ENCODE data around the gene OLFML2A.
"Not testable (repeated sequence)": the region's sequence is repeated elsewhere in the genome, so short reads cannot be mapped to it uniquely, and the experiment has no call there.

Gene OLFML2A

DNA sequence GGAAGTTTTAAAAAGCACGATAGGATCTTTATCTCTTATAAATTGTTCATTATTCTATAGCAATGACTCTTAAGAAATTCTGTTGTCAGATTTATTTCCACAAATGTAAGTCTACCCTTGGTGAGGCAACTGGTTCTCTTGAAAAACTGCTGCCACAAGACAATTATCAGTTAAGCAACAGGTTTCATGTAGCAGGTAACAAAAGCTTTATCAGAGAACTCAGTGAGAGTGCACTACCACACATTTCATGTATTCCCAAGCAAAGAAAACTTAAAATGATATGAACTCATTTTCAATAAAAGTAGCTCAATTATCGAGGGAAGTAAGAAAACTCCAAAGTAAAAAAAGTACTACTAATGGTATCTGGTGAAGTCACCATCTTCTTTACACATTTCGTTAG, 15.2 kb upstream of the OLFML2A start:
- DNase-seq = no peak

GRCh38 chr9:124762633-124763032, 14.3 kb upstream of the OLFML2A start:
- DNase-seq = no peak

DNA sequence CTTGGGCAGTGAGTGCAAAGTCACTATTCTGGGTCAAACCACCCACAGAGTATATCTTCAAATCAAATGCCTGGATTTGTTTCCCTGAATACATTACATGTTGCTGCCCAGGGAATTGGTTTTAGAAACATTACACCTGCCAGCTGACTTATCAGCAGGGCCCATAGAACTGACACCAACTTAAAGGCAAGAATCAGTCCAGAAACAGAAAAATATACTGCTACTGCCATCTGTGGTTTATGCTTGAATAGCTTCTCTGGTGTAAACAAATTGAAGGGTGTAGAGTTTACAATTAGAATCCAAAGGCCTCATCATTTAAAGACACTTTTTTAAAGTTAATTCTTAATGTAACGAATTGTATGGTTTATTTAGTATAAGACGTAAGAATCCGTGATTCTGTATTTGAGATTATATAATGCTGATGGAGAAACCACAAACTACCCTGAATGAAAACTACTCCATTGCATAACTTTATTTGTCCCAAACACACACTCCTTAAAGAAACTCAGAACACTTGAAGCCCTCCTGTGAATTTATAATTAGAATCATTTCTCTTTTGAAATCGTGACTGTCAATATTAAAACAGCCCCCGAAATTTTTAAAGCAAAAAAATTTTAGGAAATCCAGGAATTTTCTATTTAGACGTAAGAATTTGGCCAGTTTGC, 12.0 kb upstream of the OLFML2A start:
- DNase-seq = no peak

DNA sequence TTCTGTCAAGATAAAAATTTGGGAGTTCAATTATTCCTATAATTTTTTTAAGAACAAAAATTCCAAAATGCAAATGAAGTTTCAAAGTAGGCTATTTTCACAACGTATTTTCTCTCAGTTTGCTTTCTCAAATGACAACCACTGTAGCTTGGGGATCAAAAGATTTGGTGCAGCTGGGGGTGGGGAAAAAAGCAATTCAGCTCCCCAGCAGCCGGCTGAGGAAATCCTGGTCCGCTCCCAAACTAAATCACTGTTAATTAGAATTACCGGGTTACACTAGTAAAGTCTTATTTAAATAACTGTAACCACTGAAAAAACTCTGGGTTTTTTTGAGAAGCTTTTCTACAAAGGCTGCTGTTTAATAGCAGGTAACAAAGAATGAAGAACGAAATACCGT, 11.5 kb upstream of the OLFML2A start:
- no peak for DNase-seq

DNA sequence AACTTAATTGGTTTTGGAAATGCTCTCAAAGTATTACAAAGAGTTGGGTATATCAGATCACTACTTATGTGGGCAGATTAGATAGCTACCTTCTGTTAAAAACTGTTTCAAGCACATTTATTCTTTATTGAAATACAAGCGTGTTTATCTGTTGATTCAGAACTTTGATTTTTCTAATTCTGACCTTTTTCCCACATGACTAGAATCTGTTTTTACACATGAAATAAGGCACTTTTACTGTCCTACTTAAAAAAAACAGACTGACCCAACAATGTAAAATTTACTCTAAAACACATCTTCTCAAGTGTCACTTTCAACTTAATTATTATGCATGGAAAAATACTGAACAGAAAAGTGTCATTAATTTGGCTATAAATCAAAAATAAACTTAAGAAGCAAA, 10.6 kb upstream of the OLFML2A start:
- no peak for DNase-seq

GRCh38 chr9:124766815-124767554, 9.9 kb upstream of the OLFML2A start:
- no peak for DNase-seq

DNA sequence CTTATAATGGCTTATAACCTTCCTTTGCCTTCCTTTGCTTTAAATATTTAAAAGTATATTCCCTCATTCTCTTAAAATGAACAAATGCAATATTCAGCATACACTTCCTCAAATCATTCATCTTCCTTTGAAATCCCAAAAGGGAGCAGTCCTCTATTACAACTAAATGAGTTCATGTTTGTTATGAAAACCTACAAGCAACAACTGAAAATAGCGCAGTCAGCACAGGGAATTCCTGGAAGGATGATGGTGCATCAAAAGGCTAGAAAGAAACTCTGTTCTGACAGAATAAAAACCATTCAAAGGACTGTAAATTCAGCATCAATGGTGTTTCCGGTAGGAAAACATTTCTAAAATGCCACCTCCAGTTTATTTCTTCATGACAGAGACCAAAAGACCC, 9.1 kb upstream of the OLFML2A start:
- DNase-seq = no peak

- DNase-seq = no peak
These were observed 8.6 kb upstream of the OLFML2A start for GRCh38 chr9:124768334-124768733.

GRCh38 chr9:124768750-124769548, 8.0 kb upstream of the OLFML2A start:
- DNase-seq = no peak

GRCh38 chr9:124769549-124770358, 7.2 kb upstream of the OLFML2A start:
- DNase-seq = peak; percentile 70

- DNase-seq = no peak
These were observed 6.4 kb upstream of the OLFML2A start for GRCh38 chr9:124770359-124771020.

DNA sequence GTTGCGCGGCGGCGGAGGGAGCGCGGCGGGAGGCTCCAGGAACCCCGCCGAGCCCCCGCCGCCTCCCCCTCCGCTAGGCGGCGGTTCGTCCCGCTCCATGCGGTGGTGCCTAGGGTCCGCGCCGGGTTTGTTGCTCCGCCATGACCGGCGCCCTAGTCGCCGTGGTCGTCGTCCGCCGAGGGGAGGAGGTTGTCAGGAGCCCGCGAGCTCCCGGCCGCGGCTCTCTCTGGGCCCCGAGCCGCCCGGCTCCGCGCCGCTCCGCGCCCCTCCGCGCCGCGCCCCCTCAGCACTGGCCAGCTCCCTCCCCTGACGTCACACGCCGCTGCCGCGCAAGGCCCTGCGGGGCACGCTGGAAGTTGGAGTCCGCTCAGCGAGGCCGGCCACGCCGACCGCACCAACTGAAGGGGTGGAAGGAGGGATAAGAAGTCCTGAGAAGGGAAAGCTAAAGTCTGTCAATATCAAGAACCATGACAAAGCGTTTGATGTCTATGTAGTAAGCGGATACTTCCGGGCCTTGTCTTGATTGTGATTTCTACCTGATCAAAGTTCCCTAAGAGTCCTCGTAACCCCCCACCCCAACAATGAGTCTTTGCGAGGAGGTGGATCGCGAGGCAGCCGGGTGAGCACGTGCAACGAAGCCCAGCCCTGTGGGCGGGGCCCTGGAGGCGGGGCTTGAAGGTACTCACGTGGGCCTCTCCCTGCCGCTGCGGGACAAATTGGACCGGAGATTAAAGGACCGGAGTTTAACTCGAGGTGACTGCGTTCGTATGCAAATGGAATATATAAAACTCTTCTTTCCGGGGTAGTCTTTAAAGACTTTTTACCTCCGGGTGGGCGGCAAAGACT, 5.7 kb upstream of the OLFML2A start, which contains the start of gene NR6A1:
NR6A1 (minus strand) TSS at position 291 of the 846 bp plus-strand sequence.
- peak; percentile 96 for DNase-seq

- DNase-seq = peak; percentile 79
These were observed 4.9 kb upstream of the OLFML2A start for GRCh38 chr9:124771867-124772679.

DNA sequence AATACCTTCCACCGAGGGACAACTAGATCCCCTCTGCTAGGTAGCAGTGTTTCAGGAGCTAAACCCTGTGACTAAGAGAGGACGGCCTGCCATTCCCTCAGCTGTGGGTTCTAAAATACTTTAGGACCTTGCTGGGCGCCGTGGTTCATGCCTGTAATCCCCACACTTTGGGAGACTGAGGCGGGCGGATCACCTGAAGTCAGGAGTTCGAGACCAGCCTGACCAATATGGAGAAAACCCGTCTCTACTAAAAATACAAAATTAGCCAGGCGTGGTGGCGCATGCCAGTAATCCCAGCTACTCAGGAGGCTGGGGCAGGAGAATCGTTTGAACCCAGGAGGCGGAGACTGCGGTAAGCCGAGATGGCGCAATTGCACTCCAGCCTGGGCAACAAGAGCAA, 4.1 kb upstream of the OLFML2A start:
- DNase-seq = not testable (repeated sequence)

DNA sequence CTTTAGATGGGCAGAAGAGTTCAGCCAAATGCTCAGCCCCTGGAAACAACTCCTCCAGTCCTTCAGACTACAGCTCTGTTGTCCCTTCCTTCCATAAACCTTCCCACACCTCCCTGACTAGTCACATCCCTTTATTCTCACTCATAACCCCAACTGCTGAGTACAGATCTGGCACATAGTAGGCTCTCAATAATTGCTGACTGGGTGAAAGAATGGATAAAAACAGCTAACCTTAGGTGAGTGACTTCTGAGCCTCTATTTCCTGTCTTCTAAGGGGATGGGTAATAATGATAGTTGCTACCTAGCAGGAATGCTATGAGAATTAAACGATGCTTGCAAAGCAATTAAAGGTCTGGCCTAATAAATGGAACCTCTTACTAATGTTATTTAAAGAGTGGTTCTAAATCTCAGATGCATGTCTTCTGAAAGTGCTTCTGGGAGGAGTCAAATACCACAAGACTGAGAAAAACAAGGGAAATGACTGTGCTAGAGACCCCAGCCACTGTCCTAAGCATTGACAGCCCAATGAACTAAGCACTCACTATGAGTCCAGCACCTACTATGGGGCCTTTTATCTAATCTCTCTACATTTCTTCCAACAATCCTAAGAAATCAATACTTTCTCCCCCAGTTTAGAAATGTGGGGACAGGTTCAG, 3.3 kb upstream of the OLFML2A start:
- DNase-seq = no peak

GRCh38 chr9:124774129-124774978, 2.6 kb upstream of the OLFML2A start:
- DNase-seq = peak; percentile 93

- DNase-seq = no peak
These were observed 347 bp upstream of the OLFML2A start for GRCh38 chr9:124776618-124776953.

DNA sequence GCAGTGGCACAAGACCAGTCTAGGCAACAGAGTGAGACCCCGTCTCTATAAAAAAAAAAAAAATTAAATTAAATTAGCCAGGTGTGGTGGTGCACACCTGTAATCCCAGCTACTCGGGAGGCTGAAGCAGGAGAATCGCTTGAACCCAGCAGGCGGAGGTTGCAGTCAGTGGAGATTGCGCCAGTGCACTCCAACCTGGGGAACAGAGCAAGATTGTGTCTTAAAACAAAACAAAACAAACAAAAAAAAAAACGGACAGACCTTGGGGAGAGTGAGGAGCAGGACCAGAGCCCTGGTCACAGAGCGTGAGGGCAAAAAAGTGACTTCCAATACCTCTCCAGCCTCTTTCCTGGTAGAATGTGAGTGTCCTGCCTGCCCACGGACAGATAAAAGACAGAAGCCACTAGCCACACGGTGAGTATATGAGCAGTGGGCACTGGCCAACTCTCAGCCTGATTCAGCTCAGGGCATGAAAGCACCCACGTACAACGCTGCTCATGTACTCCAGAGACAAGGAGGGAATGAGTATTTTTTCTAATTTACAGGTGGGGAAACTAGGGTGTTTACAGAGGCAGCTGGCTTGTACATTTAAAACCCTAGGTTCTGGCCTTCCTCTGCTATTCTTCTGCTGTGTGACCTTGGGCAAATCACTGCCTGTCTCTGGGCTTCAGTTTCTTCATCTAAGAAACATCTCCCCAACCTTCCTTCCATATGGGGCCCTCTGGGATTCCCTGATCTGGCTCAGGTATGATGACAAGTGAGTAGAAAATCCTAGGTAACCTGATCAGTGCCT, 1.8 kb downstream of the OLFML2A start:
- peak; percentile 46 for DNase-seq

Measured in activated CD8-positive, alpha-beta memory T cell treated with anti-CD3 and anti-CD28 coated beads for 24 hours (primary cell).